Cardiac fibroblast (primary cell): ENCODE results near the gene LBP.
"Not testable (repeated sequence)": the region's sequence is repeated elsewhere in the genome, so short reads cannot be mapped to it uniquely, and the experiment has no call there.

Experiments used
- DNase-seq, 2 donors: peaks; one replicate each; pipeline versions ENCODE4 v3.0.0 to v3.0.0-alpha.2; 2010; ENCODE audit warnings: low read depth in 2 of 2
- H3K4me3 ChIP-seq, 2 donors: replicated peaks in 1 of 2; 1 replicate in 1 of 2; 2 replicates in 1 of 2; pipeline ENCODE4 v1.5.1; 2011; ENCODE audit warnings: low read depth in 2 of 2, low read length in 2 of 2, mild to moderate bottlenecking in 2 of 2, moderate library complexity in 1 of 2
- CTCF ChIP-seq: IDR thresholded peaks from one replicate; pipeline ENCODE4 v1.5.1; 2011; ENCODE audit warnings: low read depth, mild to moderate bottlenecking, low read length, inconsistent platforms

The LBP gene

DNA sequence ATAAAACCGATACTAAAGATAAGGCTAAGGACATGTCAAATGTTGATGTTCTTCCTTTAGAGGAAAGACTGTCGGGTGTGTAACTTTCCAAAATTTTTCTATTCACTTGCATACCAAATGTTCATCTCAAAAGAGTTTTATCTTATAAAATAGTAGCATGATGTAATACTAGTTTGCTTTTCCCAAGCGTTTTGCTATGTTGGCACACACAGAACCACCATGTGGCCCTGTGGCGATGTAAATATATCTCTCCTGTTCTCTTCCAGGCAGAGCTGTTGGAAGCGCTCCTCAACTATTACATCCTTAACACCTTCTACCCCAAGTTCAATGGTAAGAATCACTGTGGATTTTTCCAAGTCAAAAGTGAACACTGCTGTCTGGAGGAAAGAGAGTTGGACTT lies 26.5 kb downstream of the LBP start:
- no peak for TF ChIP-seq CTCF
- H3K4me3 ChIP-seq = no peak overlapping the region
- DNase-seq = peak in 1 of 2 donors; percentile 52

- peak in 1 of 2 donors; percentile 41 for DNase-seq
- no peak for TF ChIP-seq CTCF
- no peak overlapping the region for H3K4me3 ChIP-seq
Measured at GRCh38 chr20:38373231-38373867, 27.1 kb downstream of the LBP start.

DNA sequence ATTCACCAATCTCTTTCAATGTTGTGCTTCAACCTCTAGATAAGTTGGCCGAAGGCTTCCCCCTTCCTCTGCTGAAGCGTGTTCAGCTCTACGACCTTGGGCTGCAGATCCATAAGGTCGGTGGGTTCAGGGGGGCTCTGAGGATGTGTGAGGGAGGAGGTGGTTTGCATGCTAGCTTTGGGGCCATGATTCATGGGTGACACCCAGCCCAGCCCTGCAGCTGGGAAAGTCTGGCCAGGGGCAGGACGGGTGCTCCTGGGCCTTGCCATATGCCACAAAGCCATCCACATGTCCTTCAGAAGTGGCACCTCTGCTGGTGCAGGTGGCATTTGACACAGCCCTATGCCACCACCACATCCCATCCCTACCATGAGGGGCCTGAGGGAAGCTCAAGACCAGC lies 27.6 kb downstream of the LBP start:
- no peak for DNase-seq
- no peak for TF ChIP-seq CTCF
- no peak overlapping the region for H3K4me3 ChIP-seq

DNA sequence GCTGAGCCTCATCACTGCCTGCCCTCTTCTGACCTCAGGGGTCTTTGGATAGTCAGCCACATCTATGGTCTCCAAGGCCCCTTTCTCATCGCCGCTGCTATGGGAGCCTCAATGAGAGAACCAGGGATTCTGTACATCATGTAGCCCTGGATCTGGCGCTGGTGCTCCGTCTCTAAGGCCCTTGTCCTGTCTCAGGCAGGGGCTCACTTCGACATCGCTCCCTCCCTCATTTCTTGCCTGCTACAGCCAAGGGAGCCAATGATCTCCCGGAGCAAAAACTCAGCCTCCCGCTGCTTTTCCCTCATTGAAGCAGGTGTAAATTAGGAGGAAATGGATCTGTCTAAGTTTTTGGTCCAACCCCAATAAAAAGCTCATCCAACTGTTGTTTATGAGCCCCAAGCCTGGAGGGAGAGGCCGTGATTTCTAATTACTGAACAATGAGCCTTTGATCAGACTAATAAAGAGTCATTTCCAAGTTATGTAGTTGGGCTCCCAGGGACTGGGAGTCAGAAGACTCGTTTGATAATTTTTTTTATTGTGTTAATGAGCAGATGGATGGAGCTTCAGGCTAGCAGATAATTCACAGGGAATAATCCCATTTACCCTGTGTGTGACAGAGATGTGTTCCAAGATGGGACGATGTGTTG lies 30.9 kb downstream of the LBP start:
- no peak overlapping the region for H3K4me3 ChIP-seq
- TF ChIP-seq CTCF = no peak
- DNase-seq = no peak

- H3K4me3 ChIP-seq = not testable (repeated sequence)
Measured at GRCh38 chr20:38377838-38378237, 31.6 kb downstream of the LBP start.

GRCh38 chr20:38383147-38383546 lies 36.9 kb downstream of the LBP start:
- H3K4me3 ChIP-seq = no peak overlapping the region
- no peak for TF ChIP-seq CTCF
- no peak for DNase-seq

More at GRCh38 chr20:38377838-38378237, 31.6 kb downstream of the LBP start:
- not testable (repeated sequence) for DNase-seq

DNA sequence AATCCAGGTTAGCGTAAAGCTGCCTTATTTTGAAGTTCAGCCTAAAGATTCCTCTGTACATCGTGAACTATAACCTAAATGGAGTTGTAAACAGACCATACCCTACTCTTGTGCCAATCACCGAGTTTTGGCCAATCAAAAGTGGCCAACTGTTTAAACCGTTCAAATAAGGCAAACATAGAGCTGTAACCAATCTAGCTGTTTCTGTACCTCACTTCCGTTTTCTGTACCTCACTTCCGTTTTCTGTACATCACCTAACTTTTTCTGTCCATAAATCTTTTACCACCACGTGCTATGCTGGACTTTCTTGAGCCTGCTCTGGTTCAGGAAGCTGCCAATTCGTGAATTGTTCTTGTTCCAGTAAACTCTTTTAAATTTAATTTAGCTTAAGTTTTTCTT lies 39.7 kb downstream of the LBP start:
- DNase-seq = no peak
- TF ChIP-seq CTCF = no peak
- no peak overlapping the region for H3K4me3 ChIP-seq
